Tibial artery (tissue), 4 donors: ENCODE data around the gene KIRREL3.
"Not testable (repeated sequence)": the region's sequence is repeated elsewhere in the genome, so short reads cannot be mapped to it uniquely, and the experiment has no call there.

Experiments
- DNase-seq, 2 donors: peaks; one replicate each; pipeline ENCODE4 v3.0.0-alpha.2; 2019
- H3K27ac ChIP-seq, 2 donors: fragments of 200-600 bp; sonication (generic) in 1 of 2; 1 replicate in 1 of 2; 2 replicates in 1 of 2; pipeline ENCODE4 v1.5.1; 2018 to 2019; ENCODE audit warnings: mild to moderate bottlenecking in 1 of 2
- H3K27me3 ChIP-seq, 2 donors: fragments of 200-600 bp; sonication (generic) in 1 of 2; one replicate each; pipeline versions ENCODE4 v1.5.1 to v1.6.0; 2016 to 2019
- H3K36me3 ChIP-seq, 3 donors: fragments of 200-600 bp; sonication (generic) in 2 of 3; one replicate each; pipeline ENCODE4 v1.5.1; 2016 to 2019; ENCODE audit warnings: mild to moderate bottlenecking in 2 of 3
- H3K4me1 ChIP-seq, 4 donors: fragments of 200-600 bp; sonication (generic) in 2 of 4; 1 replicate in 3 of 4; 2 replicates in 1 of 4; pipeline ENCODE4 v1.5.1; 2016 to 2019
- H3K4me3 ChIP-seq, 2 donors: fragments of 200-600 bp; sonication (generic) in 1 of 2; 1 replicate in 1 of 2; 2 replicates in 1 of 2; pipeline ENCODE4 v1.5.1; 2018 to 2019; ENCODE audit warnings: mild to moderate bottlenecking in 2 of 2
- H3K9me3 ChIP-seq, 3 donors: fragments of 200-600 bp; sonication (generic) in 1 of 3; one replicate each; pipeline ENCODE4 v1.5.1; 2016 to 2019
- intact Hi-C: fragments of 100-400 bp; cut with DNase I; formaldehyde crosslinking; loops from one replicate; pipeline ENCODE4 v1.15.0; 2023; ENCODE audit warnings: low total_unique reads
- TF ChIP-seq, protein P1 (sequence below), 2 experiments: fragments of 200-600 bp in 1 of 2; fragments of 450-650 bp in 1 of 2; IDR thresholded peaks; one replicate each; pipeline ENCODE4 v1.5.1; 2017 to 2019; ENCODE audit warnings: antibody characterized with exemption in 2 of 2, mild to moderate bottlenecking in 1 of 2, moderate library complexity in 1 of 2

The KIRREL3 gene

DNA sequence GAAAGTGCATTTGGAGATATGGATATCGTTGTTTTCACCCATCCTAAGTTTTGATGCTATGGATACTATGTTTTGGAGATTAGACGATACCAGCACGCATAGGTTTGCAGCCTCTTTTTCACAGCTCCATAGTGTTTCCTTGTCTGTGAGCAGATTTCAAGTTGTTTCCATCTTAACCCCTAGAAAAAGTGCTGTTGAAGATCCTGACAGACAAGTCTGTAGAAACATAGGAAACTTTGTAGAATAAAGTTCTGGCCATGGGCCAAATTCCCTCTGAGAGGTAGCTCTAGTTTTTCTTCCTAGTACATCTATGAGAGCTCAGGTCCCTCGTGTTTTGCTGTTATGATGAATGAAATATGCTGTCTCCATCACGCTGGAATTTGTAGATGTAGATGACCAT is 612.7 kb downstream of the KIRREL3 start:
- no peak overlapping the region for H3K4me3 ChIP-seq
- H3K27ac ChIP-seq = no peak overlapping the region
- no peaks in the 10 kb centered on the region for H3K27me3 ChIP-seq
- intact Hi-C loops = no loop called here
- TF ChIP-seq, protein P1, sequence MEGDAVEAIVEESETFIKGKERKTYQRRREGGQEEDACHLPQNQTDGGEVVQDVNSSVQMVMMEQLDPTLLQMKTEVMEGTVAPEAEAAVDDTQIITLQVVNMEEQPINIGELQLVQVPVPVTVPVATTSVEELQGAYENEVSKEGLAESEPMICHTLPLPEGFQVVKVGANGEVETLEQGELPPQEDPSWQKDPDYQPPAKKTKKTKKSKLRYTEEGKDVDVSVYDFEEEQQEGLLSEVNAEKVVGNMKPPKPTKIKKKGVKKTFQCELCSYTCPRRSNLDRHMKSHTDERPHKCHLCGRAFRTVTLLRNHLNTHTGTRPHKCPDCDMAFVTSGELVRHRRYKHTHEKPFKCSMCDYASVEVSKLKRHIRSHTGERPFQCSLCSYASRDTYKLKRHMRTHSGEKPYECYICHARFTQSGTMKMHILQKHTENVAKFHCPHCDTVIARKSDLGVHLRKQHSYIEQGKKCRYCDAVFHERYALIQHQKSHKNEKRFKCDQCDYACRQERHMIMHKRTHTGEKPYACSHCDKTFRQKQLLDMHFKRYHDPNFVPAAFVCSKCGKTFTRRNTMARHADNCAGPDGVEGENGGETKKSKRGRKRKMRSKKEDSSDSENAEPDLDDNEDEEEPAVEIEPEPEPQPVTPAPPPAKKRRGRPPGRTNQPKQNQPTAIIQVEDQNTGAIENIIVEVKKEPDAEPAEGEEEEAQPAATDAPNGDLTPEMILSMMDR (IDR thresholded peaks at IDR 0.05) = no peak
- no peaks in the 10 kb centered on the region for H3K36me3 ChIP-seq
- H3K9me3 ChIP-seq = no peaks in the 10 kb centered on the region
- DNase-seq = no peak
- H3K4me1 ChIP-seq = peaks cover 0 to 31% (median 9%) of the 10 kb centered on the region in 4 donors

DNA sequence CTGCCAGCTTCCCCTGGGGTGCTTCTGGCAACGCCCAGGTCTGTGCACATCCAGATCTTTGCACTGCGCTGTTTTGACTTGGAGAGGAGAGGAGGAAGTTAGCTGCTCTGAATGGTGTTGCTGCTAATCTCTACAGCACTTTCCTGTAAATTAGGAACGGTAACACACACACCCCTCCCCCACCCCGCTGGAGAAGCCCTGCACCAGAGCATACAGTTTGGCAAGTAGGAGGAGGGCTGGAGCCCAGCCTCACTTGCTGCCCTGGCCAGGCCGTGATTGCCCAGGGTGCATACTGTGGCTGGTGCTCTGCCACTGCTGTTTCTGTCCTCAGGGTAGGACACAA is 613.9 kb downstream of the KIRREL3 start:
- DNase-seq = peak in 1 of 2 donors; percentile 56
- H3K4me1 ChIP-seq = peaks cover 0 to 27% (median 8%) of the 10 kb centered on the region in 4 donors

DNA sequence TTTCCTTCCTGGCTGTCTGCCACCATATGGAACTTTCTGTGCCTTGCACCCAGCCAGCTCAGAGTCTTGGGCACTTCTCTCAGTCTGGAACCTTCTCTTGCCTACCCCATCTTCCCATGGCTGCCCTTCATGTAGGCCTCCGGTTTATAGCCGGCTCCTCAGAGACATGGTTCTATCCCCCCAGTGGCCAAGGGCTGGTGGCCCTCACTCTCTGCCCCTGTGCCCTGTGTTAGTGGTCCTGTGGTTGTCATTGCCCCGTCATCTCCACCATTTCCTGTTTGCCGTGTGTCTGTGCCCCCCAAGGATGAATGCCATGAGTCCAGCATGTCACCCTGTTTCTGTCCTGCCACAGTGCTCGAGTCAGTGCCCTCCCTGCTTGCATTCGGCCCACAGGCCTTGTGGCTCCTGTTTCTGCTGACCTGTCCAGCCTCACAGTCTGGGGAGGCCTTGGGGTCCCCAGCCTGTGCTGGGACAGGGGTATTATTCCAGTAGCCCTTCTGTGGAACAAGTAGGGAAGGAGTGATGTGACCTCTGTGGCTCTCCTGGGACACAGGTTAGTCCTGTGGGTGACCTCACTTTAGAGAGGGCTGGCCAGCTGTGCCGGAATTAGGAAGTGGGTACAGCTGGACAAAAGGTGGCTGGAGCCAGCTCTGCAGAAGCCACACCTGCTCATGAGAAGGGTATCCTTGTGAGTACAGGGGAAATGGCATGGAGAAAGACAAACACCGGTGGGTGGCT is 614.4 kb downstream of the KIRREL3 start:
- no peaks in the 10 kb centered on the region for H3K36me3 ChIP-seq
- intact Hi-C loops = no loop called here
- TF ChIP-seq, protein P1 (IDR thresholded peaks at IDR 0.05) = no peak
- DNase-seq = peak in 1 of 2 donors; percentile 35
- H3K4me1 ChIP-seq = peaks cover 0 to 27% (median 8%) of the 10 kb centered on the region in 4 donors
- H3K27ac ChIP-seq = no peak overlapping the region
- no peaks in the 10 kb centered on the region for H3K27me3 ChIP-seq
- H3K4me3 ChIP-seq = no peak overlapping the region
- H3K9me3 ChIP-seq = no peaks in the 10 kb centered on the region

More for the DNA sequence above, 613.9 kb downstream of the KIRREL3 start:
- H3K9me3 ChIP-seq, intact Hi-C loops, H3K36me3 ChIP-seq, H3K4me3 ChIP-seq, H3K27me3 ChIP-seq, H3K27ac ChIP-seq: not testable (repeated sequence)

DNA sequence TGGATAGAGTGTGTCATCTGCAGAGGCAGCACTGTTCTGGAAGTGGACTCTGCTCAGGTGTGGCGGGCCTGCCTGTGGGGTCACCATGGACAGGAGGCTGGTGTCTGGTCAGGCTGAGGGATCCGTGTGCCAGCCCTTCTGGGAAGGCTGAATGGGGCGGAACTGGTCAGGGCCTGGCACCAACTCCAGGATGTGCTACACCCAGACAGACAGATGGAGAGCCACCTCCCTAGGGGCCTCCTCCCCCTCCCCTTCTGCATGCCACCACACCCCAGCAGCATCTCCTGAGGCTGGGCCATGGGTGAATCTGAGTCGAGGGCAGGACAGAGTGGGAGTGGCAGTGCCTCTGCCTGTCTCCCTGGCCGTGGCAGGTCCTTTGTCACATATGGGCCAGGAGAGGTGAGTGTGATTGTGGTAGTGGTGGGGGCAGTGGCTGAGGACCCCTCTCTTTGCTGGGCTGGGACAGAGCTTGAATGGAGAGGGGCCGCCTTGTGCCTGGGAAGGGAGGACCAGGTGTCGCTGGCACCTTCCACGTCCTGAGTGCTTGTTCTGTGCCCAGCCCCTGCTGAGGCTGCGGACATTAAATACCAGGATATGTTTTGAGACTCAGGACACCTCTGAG is 616.0 kb downstream of the KIRREL3 start:
- no peak overlapping the region for H3K27ac ChIP-seq
- no peaks in the 10 kb centered on the region for H3K9me3 ChIP-seq
- no peaks in the 10 kb centered on the region for H3K27me3 ChIP-seq
- TF ChIP-seq, protein P1 (IDR thresholded peaks at IDR 0.05) = no peak
- no peak overlapping the region for H3K4me3 ChIP-seq
- H3K36me3 ChIP-seq = no peaks in the 10 kb centered on the region
- intact Hi-C loops = no loop called here
- peaks cover 0 to 27% (median 8%) of the 10 kb centered on the region in 4 donors for H3K4me1 ChIP-seq
- DNase-seq = peak in 1 of 2 donors; percentile 48

DNA sequence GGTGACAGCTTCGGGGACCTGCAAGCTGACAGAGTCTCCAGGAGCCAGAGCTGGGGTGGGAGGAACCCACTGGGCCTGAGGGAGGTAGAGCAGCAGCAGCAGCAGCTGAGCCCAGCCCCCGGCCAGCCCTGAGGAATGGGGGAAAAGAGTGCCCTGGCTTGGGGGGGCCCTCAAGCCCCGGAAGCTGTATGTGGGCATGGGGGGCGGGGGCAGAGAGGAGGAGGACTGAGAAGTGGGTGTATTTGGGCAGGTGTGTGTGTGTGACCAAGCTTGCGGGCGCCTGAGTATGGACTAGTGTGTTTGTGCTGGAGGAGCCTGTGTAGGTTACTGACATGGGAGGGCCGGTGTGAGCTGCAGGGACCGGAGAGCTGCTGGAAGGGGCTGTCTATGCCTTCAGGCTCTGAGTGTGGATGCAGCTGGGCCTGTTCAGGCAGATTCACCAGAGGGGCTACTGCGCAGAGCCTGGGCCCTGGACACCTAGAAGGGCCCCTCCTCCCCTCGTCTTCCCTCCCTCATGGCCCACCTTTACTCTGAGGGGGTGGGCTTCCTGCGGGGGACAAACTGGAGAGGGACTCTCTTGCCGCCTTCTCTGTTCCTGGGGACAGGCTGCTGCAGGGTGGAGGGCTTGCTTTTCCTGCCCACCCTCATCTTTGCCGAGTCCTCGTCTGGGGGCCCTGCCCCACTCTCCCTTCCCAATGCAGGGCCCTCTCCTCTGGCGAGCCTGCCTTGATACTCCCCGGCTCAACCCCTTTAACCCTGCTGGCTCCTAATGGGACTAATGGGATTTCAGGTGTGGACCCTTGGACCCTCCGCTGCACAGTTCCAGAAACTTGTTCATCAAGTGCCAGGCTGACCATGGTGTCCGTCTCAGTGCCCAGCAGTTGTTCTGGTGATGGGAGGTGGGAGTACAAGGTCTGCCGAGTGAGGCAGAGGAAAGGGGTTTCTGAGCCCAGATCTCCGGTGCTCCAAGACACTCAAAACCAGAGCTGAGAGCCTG is 616.9 kb downstream of the KIRREL3 start:
- DNase-seq = peak in 1 of 2 donors; percentile 50
- Histone ChIP-seq H3K27me3 (no peaks in the 10 kb centered on the region), H3K27ac (no peak overlapping the region), H3K4me3 (no peak overlapping the region), H3K4me1 (peaks cover 0 to 27% (median 8%) of the 10 kb centered on the region in 4 donors), H3K36me3 (no peaks in the 10 kb centered on the region), H3K9me3 (no peaks in the 10 kb centered on the region)
- intact Hi-C loops = no loop called here
- TF ChIP-seq, protein P1 (IDR thresholded peaks at IDR 0.05) = no peak

DNA sequence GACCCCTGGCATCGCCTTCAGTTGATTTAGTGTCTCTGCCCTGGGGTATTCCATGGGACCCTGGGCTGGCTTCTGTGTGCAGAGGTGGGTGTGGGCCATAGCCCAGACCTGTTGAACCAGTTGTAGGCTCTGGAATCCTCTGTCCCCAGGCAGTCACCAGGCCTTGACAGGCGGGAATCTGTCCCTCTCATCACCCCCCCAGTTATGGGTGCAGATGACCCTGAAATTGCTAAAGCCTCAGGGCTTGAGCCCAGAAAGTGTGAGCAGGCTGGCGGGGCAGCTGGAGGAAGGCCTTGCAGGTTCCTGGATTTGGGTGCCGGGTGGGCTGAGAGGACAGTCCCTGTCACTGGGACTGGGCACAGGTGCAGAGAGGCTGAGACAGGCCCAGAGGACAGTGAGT is 617.9 kb downstream of the KIRREL3 start:
- H3K27me3 ChIP-seq, intact Hi-C loops, H3K27ac ChIP-seq, H3K36me3 ChIP-seq, H3K4me3 ChIP-seq, H3K9me3 ChIP-seq: not testable (repeated sequence)
- peaks cover 0 to 27% (median 8%) of the 10 kb centered on the region in 4 donors for H3K4me1 ChIP-seq
- DNase-seq = peak in 1 of 2 donors; percentile 53

DNA sequence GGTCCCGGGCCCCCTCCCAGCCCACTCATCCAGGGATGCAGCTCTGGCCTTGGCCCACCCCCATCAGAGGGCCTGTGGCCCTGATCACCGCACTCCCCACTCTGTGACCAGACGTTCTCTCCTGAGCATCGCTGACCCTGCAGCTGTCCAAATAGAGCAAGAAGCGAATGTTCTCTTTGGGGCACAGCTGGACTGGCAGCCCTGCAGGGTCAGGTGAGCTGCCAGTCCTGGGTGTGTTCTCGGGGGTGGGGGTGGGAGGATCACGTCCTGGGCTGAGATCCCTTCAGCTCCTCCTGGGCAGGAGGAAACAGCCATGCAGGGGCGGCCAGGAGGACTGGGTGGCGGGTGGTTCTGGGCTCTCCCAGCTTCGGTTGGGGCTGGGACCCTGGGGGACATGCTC is 618.6 kb downstream of the KIRREL3 start:
- H3K4me3 ChIP-seq, H3K9me3 ChIP-seq, H3K27ac ChIP-seq, H3K27me3 ChIP-seq, intact Hi-C loops, H3K36me3 ChIP-seq: not testable (repeated sequence)
- peak in 1 of 2 donors; percentile 12 for DNase-seq
- H3K4me1 ChIP-seq = peaks cover 0 to 24% (median 8%) of the 10 kb centered on the region in 4 donors
